Colonic mucosa (tissue), 4 donors: ENCODE measurements around the gene RAB10. TPM values are rescaled to one million over a fixed set of nuclear protein-coding genes. Genes with fewer than 3 reads are reported as not detected.

ENCODE experiments used
- DNase-seq: peaks from one replicate; pipeline ENCODE4 v3.0.0-alpha.2; 2020
- H3K27ac ChIP-seq: fragments of 200-600 bp; one replicate; pipeline ENCODE4 v1.8.0; 2021
- H3K27me3 ChIP-seq: fragments of 200-600 bp; one replicate; pipeline ENCODE4 v1.8.0; 2021
- H3K36me3 ChIP-seq: fragments of 200-600 bp; one replicate; pipeline ENCODE4 v1.8.0; 2021
- H3K4me1 ChIP-seq: fragments of 200-600 bp; one replicate; pipeline ENCODE4 v1.8.0; 2021; ENCODE audit warnings: mild to moderate bottlenecking
- H3K4me3 ChIP-seq: fragments of 200-600 bp; one replicate; pipeline ENCODE4 v1.8.0; 2021
- H3K9ac ChIP-seq, 2 donors: one replicate each; pipeline ENCODE4 v1.7.0; 2013; ENCODE audit warnings: control low read depth in 2 of 2, low read depth in 2 of 2, low read length in 2 of 2
- H3K9me3 ChIP-seq: fragments of 200-600 bp; one replicate; pipeline ENCODE4 v1.8.0; 2021
- intact Hi-C: fragments of 100-400 bp; cut with DNase I; formaldehyde crosslinking; loops from one replicate; pipeline ENCODE4 v1.14.1; 2022
- total RNA-seq, 2 donors: library from RNA; stranded (reverse); fragmentation: NEBNext Ultra II Directional in 1 of 2; extraction: Animal tissue kit (Norgen Biotek cat#: 25700) in 1 of 2; gene quantifications; one replicate each; pipeline ENCODE4 v1.2.1, GENCODE V29; 2021
- TF ChIP-seq, protein P1 (sequence below): fragments of 200-600 bp; IDR thresholded peaks from one replicate; pipeline ENCODE4 v1.8.0; 2022; ENCODE audit warnings: antibody characterized with exemption, mild to moderate bottlenecking
- donor health status: healthy.
- donor health status: DM: no; HTN: no; CAD: no.
- donor health status: DM: no; HTN: no; CAD: no.

The RAB10 gene
- total RNA-seq, 2 donors from 2014 or later = 195 to 206 TPM

DNA sequence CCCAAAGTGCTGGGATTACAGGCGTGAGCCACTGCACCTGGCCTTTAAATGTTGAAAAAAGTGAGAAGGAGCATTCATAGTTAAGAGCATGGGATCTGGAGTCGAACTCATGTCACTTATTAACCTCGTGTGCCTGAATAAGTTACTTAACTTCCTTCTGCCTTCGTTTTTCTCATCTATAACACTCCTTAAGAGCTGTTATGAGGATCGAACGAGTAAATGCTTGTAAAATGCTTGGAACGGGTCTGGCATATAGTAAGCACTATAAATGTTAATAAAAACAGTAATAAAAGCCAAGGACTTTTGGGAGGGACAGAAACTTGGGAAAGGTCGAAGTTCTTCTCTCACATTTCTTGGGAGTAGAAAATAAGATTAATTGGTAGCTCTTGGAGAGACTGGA, 40.8 kb downstream of the RAB10 start:
- H3K9me3 ChIP-seq = no peaks in the 10 kb centered on the region
- H3K9ac ChIP-seq = peak overlapping the region in 1 of 2 donors; percentile 13
- H3K4me3 ChIP-seq = no peak overlapping the region
- intact Hi-C loops = no loop called here
- peaks cover 11% of the 10 kb centered on the region for H3K4me1 ChIP-seq
- TF ChIP-seq, protein P1, sequence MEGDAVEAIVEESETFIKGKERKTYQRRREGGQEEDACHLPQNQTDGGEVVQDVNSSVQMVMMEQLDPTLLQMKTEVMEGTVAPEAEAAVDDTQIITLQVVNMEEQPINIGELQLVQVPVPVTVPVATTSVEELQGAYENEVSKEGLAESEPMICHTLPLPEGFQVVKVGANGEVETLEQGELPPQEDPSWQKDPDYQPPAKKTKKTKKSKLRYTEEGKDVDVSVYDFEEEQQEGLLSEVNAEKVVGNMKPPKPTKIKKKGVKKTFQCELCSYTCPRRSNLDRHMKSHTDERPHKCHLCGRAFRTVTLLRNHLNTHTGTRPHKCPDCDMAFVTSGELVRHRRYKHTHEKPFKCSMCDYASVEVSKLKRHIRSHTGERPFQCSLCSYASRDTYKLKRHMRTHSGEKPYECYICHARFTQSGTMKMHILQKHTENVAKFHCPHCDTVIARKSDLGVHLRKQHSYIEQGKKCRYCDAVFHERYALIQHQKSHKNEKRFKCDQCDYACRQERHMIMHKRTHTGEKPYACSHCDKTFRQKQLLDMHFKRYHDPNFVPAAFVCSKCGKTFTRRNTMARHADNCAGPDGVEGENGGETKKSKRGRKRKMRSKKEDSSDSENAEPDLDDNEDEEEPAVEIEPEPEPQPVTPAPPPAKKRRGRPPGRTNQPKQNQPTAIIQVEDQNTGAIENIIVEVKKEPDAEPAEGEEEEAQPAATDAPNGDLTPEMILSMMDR = no peak
- DNase-seq = peak; percentile 45
- peak overlapping the region; percentile 62 for H3K27ac ChIP-seq
- no peaks in the 10 kb centered on the region for H3K36me3 ChIP-seq
- no peaks in the 10 kb centered on the region for H3K27me3 ChIP-seq

DNA sequence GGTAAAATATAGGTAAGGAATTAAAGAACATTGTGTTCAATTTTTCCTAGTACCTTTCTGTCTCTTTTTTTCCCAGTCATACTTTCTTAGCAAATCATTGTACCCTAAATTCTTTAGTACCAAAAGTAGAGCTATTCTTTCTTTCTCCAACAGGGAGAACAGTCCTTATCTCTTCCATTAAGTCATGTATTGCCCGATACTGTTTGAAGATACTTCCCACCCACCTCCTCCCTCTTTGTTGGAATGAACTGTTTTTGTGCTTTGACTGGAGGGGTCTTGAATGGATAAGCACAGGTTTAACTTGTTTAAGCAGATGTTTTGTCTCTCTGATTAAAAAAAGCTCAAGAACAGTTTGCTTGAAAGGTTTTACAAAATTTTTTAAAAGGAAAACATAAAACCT, 41.3 kb downstream of the RAB10 start:
- Histone ChIP-seq H3K27me3 (no peaks in the 10 kb centered on the region), H3K27ac (peak overlapping the region; percentile 62), H3K9ac (peak overlapping the region in 1 of 2 donors; percentile 13), H3K9me3 (no peaks in the 10 kb centered on the region), H3K36me3 (no peaks in the 10 kb centered on the region), H3K4me1 (peaks cover 11% of the 10 kb centered on the region), H3K4me3 (no peak overlapping the region)
- intact Hi-C loops = no loop called here
- TF ChIP-seq, protein P1 = no peak
- no peak for DNase-seq

DNA sequence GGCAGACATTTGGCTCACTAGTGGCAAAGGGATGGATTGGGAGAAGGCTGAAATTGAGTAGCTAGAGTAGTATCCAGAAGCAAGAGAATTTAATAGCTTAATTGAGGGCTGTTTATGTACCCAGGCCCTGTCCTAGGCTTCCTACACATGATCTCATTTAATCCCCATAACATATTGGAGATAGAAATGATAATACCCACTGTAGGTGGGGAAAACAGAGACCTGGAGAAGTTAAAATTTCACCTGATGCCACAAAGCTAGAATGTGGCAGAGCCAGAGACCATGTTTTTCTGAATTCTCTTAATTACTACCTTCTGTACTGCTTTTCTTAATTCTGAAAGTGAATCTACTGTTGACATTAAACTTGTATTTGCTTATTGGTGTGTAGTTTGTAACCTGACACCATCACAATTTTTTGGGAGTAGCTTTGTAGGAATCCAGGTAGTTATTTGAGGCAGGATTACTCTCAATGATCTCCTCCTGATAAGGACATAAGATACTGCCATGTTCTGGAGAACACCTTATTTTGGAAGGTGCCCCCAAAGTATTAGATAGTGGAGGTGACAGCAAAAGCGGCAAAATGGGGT, 42.2 kb downstream of the RAB10 start:
- TF ChIP-seq, protein P1 = no peak
- H3K9ac ChIP-seq = no peak overlapping the region
- no peaks in the 10 kb centered on the region for H3K9me3 ChIP-seq
- peak overlapping the region; percentile 6 for H3K27ac ChIP-seq
- H3K27me3 ChIP-seq = no peaks in the 10 kb centered on the region
- peaks cover 11% of the 10 kb centered on the region for H3K4me1 ChIP-seq
- H3K4me3 ChIP-seq = no peak overlapping the region
- no peak for DNase-seq
- H3K36me3 ChIP-seq = no peaks in the 10 kb centered on the region
- intact Hi-C loops = no loop called here

DNA sequence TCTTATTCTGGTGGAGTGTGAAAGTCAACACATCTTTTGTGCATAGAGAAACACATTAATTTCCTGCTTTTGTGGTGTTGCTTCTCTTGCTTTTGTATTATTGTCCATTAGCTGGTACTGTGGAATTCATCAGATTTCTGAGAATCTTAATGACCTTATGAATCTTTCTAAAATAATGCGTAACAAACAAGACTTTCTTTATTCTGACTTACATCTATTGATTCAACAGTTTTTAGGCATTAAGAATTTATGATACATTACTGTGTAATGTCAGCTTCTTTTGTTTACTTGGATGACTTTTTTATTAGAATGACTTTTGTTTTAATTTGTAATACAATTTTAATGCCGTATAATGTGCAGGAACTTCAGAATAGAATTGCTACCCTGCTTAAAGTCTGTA, 43.4 kb downstream of the RAB10 start:
- H3K4me1 ChIP-seq = peaks cover 11% of the 10 kb centered on the region
- no peaks in the 10 kb centered on the region for H3K36me3 ChIP-seq
- no peaks in the 10 kb centered on the region for H3K9me3 ChIP-seq
- H3K9ac ChIP-seq = no peak overlapping the region
- no peak overlapping the region for H3K27ac ChIP-seq
- no peak overlapping the region for H3K4me3 ChIP-seq
- no peak for DNase-seq
- no peaks in the 10 kb centered on the region for H3K27me3 ChIP-seq
- intact Hi-C loops = no loop called here
- TF ChIP-seq, protein P1 = no peak

DNA sequence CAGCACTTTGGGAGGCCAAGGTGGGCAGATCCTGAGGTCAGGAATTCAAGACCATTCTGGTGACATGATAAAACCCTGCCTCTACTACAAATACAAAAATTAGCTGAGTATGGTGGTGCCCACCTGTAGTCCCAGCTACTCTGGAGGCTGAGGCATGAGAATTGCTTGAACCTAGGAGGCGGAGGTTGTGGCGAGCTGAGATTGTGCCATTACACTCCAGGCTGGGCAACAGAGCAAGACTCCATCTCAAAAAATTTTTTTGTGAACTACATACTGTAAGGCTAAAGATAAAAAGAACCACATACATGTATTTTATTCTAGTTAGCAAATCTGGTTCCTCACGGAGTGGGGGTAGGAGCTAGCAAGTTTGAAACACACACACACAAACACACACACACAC, 45.1 kb downstream of the RAB10 start:
- H3K4me1 ChIP-seq = no peaks in the 10 kb centered on the region
- H3K36me3 ChIP-seq = no peaks in the 10 kb centered on the region
- TF ChIP-seq, protein P1 = no peak
- no peak overlapping the region for H3K9ac ChIP-seq
- no peak overlapping the region for H3K4me3 ChIP-seq
- intact Hi-C loops = no loop called here
- H3K9me3 ChIP-seq = no peaks in the 10 kb centered on the region
- H3K27ac ChIP-seq = no peak overlapping the region
- DNase-seq = no peak
- H3K27me3 ChIP-seq = no peaks in the 10 kb centered on the region
